Posterior vena cava (tissue), 2 donors: ENCODE results near the gene CREB5. TPM values are rescaled to one million over a fixed set of nuclear protein-coding genes. Genes with fewer than 3 reads are reported as not detected.
A peak's percentile ranks its signal among the peaks of the same experiment; 100 is the strongest.

Experiments used
- DNase-seq: peaks from one replicate; pipeline ENCODE4 v3.0.0-alpha.2; 2020; ENCODE audit warnings: low spot score
- intact Hi-C, 2 donors: fragments of 100-400 bp; cut with DNase I; formaldehyde crosslinking; loops; one replicate each; pipeline versions ENCODE4 v1.14.1 to v1.14.2; 2022 to 2023
- total RNA-seq, 2 donors: library from RNA; stranded (reverse); fragmentation: NEBNext Ultra II Directional; extraction: Animal tissue kit (Norgen Biotek cat#: 25700); gene quantifications; one replicate each; pipeline ENCODE4 v1.2.1, GENCODE V29; 2021
- donor health status: DM: yes; HTN: yes; CAD: no.
- donor health status: DM: yes; HTN: yes; CAD: no.

CREB5 gene
- total RNA-seq, 2 donors from 2014 or later = 21.5 to 21.9 TPM

DNA sequence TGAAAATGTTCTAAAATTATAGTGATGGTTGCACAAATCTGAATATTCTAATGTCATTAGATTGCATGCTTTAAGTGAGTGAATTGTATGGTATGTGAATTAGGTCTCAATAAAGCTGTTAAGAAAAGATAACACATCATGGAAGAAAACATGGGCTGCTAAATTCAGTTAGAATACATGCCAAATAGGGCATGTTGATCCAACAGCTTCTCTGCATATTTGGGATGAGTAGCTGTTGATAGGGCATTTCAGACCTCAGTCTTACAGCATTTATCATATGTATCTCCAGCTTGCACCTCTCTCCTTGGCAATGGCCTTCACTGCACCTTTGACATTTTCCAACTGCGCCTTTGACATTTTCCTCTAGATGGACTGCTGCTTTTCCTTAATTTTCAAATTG is 13.2 kb downstream of the CREB5 start:
- DNase-seq = no peak
- intact Hi-C loops = no loop called here

DNA sequence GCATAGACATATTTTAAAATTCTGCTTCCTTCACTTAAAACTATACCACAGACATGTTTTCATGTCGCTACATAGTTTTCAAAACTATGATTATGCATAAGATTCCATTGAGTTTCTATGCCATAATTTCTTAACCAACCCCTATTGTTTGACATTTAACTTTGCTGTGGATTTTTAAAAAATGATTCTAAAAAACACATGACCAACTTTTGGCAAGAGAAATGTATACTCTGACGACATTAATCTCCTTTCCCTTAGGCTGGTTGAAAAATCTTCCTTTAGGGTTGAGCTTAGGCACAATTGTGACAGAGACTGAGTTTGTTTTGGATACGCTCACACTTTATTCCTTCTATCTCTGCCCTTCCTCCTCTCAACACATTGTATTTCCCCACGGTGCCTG is 14.9 kb downstream of the CREB5 start:
- DNase-seq = no peak
- intact Hi-C loops = no loop called here

DNA sequence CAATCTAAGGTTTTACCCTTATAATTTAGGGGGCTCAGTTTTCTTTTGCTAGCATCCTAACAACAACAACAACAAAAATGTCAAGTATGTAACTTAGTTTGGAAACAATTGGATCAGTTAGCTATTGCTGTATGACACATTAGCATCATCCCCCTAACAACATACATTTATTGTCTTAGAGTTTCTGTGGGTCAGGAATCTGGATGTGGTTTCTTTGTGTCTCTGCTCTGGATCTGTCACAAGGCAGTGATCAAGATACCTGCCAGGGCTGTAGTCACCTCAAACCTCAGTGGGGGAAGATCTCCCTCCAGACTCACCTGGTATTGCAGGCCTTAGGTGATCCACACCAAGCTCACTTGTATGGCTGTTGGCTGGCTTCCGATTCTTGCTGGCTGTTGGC is 18.3 kb downstream of the CREB5 start:
- intact Hi-C loops = no loop called here
- no peak for DNase-seq

DNA sequence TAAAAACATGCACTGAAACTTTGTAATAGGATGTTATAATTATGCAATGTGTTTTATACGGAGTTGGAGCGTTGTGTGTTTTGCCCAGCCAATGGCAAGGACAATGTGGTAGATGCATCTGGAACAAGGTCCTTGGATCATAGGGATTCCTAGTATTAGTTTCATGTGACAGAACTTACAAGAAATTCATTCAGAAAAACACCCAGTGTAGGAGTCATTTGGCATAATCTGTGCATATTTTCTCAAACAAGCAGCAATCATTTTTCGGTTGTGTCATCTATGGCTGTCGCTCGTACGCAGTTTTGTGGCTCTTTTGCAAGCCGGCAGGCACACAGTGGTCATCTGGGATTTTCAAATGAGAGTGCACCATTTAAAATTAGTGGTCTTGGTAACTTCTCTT is 19.8 kb downstream of the CREB5 start:
- intact Hi-C loops = no loop called here
- DNase-seq = peak; percentile 85

DNA sequence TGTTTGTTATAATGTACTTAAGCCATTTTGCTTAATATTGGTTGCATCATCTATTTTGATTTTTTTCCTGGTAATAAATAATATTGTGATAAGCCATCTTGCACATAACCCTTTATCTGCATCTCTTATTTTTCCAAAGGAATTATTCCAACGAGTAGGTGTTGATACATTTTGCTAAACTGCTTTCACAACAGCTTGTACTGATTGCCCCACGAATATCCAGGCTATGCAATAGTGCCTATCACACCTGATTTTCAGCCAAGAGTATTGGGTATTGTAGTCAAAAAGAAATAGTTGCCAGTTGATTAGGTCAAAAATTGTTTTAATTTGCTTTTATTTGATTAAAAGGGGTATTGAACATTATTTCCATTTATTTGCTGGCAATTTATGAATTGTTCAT is 20.7 kb downstream of the CREB5 start:
- DNase-seq = no peak
- intact Hi-C loops = no loop called here

DNA sequence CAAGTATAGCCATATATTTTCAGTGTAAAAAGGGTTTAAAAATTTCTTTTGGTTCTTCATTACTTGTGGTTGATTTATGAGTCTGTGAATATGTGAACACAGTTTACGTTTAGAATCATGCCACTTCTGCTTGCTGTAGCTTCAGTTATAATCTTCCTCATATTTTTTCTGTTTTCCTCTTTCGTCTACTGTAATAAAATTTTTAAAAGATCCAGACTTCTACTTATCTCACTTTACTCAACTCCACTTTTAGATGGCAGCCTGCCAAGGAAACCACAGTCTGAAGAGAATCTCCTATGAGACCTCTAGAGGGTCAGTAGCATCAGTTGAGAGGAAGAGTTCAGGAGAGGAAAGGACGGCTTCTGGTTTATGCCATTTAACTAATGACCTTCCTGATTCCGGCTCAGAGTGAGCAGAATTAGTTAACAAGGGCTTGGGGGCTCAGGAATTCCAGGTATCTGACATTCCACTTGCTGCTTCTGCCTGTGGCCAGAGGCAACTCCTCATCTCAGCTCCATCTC is 21.4 kb downstream of the CREB5 start:
- intact Hi-C loops = no loop called here
- no peak for DNase-seq

DNA sequence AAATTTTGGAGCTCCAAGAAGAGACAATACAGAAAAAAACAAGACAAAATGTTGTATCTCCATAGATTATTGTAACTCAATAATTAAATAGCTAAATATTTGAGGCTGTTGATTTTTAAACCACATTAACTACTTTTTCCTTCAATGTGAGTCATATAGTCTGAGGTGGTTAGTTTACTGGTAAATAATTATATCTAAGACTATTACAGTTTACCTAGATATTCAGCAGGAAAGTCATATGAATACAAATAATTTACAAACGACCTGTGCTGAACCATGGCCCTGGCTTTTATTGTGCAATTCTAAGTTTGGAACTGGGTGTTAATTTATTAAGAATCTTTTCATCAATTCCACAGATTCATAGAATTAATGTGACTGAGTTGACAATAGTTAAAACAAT is 22.2 kb downstream of the CREB5 start:
- intact Hi-C loops = no loop called here

DNA sequence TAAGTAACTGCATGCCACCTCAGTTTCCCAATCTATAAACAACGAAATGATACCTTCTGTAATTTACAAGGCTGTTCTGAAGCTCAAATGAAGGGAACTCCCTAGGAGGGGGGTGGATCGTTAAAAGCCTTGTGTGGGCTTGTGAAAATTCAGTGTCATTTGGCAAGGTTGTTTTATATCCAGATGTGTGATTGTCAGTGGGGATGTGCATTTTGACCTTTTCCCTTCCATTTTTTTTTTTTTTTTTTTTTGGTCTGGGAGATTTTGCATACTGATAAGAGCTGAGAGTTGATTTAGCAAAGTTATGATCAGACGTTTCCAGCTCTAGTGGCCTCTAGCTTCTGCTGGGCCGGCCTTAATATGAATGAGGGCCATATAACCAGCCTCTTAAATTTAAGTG is 22.8 kb downstream of the CREB5 start:
- intact Hi-C loops = no loop called here
- DNase-seq = no peak

More for the DNA sequence above, 22.2 kb downstream of the CREB5 start:
- DNase-seq = no peak

DNA sequence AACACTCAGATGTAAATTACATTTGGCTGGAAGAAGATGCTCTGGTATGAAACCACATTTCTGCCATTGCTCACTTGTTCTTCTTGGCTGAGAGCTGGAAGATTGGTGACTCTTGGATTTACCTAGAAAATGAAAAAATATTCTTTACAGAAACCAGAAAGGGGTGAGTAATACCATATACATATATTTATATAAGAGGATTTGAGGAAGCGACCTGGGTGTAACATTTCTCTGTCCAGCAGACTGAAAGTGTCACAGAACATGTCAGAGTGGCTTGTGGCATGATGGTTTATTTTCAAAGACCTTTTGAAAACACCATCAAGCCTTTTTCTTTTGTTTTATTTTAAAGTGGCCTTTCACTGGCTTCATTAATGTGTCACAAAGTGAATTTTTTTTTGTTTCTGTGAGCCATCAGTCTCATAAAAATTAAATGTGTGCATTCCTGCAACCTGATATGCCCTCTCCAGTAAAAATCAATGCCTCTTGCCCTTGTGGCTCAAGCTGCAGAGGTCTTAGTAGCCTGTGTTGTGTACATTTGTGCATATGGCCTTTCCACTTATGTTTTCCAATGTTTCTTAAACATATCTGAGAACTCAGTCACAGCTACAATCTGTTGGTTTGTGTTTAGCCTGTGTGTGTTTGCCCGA is 23.5 kb downstream of the CREB5 start:
- intact Hi-C loops = no loop called here
- DNase-seq = no peak

DNA sequence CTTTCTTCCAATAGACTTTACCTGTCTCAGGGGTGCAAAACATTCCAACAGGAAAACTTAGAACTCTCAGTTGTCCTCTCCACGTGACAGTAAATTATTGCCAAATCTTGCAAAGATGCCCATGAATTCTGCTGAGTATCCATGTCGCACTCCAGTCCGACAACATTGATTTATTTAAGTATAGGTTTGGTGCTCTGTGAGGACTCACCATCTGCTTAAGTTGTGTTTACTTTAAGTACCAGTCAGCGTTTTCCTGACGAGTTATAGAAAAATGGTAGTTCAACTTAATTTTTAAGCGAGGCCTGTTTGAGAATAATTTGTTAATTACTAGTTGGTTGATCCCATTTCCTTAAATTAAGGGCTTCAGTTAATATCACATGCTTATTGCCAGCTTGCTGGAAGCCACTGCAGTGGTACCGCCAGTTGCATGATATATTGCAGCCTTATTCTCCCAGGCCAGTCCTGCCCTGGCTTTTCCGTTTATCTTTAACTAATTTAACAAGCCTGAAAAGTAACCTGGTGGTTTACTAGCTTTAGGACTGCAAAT is 27.8 kb downstream of the CREB5 start:
- intact Hi-C loops = no loop called here

DNA sequence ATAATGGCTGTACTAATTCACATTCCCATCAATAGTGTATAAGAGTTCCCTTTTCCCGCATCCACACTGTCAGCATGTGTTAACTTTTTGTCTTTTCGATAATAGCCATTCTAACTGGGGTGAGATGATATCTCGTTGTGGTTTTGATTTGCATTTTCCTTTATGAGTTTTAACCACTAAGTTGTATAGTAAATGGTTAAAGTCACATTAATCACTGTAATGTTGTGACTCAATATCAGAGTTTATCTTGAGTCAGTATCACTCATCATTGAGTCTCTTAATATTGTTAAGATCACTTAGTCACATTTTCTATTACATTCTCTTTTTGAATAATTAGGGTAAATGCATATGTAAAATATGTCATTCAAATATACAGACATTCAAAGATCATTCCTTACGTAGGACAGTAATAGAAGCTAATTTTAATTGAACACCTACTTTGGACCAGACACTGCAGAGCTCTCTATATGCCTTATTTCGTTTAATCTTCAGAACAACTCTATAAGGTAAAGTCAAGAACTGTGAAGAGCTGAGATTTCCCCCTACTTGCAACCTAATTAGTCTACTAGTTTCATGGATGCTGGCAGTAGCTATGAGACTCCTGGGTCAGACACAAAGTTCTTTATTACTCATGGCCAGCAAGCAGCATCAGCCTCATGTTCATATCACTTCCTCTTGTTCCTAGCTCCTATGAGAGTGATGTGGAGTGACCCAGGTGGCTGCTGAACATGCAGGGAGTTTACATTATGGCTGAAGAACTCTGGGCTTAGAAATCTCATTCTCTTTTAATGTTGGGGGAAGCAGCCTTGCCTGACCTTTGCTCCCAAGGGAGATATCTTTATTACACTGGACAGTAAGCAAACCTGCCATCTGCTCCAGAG is 30.5 kb downstream of the CREB5 start:
- DNase-seq = no peak
- intact Hi-C loops = no loop called here

More for the DNA sequence above, 27.8 kb downstream of the CREB5 start:
- DNase-seq = no peak

DNA sequence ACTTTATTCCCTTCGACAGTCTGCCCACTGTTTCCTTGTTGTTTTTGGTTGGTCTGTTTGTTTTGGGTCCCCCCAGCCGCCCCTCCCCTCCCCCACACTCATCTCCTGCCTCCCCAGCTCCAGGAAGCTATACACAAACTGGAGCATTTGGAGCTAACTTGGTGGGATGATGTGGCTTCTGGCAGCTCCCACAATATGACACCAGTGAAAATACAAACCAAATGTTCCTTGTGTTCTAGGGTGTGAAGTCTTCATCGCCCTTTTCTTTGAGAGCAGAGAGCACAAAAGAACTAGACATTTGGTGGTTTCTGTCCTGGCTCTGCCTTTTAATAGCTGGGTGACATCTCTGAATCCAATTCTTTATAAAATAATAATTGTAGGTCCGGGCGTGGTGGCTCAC is 33.8 kb downstream of the CREB5 start:
- no peak for DNase-seq

DNA sequence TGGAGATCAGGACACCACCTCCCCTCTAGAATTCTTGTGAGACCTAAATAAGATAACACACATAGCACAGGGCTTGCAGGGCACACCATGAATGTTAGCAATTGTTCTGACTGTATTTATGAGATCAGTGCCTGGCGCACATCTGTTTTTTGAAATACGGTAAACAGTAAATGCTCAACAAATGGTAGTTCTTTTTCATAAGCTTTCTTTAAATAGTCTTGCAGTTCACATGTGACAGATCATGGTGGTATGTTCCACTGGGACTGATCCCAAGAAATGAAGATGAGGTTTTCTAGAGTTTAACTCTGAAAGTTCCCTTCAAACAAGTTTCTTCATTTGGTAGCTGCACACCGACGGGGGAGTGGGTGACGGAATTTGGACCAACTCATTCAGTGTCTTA is 34.8 kb downstream of the CREB5 start:
- DNase-seq = no peak
- intact Hi-C loops = loop anchor here in 1 of 2 donors (1.0 kb wide), 1 partner anchor 10 kb away; no protein-coding TSS in a partner anchor

More for the DNA sequence above, 33.8 kb downstream of the CREB5 start:
- intact Hi-C loops = no loop called here

DNA sequence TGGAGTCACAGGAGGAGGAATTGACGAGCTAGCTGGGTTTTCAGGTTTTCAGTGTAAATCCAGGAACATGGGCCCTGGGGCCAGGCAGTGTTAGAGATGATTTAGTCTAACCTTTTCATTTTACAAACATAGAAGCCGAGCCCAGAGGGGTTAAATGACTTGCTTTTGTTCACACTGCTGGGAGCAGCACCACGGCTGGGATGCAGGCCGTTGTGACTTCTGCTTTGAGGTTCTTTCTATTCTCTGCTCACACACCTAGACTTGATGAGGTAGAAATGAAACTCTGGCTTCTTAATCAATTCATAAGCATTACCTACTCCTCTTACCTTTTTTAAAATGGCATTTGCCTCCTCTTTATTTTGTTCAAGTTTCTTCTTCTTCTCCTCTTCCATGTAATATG is 36.4 kb downstream of the CREB5 start:
- intact Hi-C loops = no loop called here
- DNase-seq = no peak

DNA sequence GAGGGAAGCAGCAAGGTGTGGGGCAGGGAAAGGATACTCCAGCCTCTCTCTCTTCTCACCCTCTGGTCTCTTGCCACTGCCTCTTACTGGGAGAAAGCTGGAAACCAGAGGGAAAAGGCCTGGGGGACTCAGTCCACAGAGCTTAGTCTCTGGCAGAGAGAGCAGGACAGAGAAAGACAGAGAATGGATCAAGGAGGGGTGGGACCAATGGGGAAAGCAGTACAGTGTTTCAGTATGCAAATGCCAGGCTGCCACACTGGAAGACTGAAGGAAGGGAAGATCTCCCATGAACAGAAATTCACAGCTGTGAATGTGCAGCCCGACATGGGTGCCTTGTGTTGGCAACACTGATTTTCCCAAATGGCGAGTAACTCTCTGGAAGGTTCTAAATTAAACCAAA is 40.4 kb downstream of the CREB5 start:
- DNase-seq = no peak
- intact Hi-C loops = no loop called here

DNA sequence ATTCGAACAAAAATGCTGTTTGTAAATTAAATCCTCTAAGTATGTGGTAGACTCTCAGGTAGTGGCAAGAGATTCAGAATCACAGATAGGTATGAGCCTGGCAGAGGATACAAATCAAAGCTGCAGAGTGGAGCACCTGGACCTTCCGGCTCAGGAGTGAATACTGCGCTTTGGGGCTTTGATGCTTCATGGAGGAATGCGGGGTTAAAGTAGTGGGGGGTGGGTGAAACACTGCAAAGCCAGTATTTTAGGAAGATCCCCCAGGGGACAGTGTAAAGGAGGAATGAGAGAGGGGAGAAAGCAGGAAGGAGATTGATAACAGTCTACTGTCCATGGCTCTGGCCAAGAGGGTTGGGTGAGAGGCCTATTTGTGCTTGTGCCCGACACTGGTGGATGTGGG is 43.2 kb downstream of the CREB5 start:
- DNase-seq = no peak

DNA sequence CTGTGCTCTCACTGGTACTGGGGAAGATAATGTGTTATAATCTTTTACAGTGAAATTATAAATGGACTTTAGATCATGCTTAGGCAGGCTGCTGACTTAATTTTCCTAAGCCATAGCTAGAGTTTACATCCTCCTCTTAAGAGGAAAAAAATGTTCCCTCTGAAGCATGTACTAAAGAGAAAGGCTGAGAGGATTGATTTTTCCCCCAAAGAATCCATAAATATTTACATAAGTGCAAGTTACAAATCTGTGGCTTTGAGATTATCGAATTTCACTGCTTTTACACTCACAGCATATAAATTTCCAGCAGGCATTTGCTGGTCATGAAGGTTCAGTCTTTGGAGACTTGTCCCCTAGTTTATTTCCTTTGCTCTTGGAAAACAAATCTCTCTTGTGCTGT is 43.7 kb downstream of the CREB5 start:
- DNase-seq = no peak
- intact Hi-C loops = no loop called here

More for the DNA sequence above, 43.2 kb downstream of the CREB5 start:
- intact Hi-C loops = no loop called here

DNA sequence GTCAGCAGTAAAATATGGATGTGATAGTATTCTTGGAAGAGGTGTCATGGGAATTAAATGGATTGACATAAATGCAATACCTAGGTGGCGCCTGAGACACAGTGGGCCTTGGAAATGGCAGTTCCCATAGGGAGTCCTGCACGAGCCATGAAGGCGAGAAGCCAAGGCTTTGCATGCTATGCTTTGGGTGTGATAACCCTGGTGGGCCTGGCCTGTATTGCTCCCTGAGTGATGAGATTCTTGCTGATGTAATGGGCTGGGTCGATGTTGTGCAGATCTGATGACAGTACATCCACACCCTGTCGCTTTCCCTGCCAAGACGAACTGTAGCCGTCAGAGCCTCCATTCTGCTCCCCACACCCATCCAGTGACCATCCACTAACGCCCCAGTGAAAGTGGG is 46.4 kb downstream of the CREB5 start:
- intact Hi-C loops = no loop called here
- DNase-seq = no peak

DNA sequence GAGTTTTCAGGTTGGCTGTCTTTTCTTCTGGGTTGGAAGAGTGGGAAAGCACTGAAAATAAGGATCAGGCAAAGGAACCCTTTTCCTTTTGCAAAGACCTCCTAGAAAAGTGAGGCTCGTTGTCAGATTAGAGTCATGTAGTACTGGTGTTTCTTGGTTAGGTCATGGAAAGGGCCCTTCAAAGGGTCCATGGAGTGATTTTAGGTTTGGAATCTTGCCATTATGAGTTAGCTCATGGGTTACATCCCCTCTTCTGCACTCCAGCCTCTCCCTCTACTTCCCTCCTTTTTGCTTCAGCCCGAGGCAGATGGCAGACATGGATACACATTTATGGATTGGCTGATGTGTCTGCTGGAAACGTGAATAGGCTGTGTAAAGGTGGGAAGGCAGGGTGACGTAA is 47.0 kb downstream of the CREB5 start:
- intact Hi-C loops = no loop called here

DNA sequence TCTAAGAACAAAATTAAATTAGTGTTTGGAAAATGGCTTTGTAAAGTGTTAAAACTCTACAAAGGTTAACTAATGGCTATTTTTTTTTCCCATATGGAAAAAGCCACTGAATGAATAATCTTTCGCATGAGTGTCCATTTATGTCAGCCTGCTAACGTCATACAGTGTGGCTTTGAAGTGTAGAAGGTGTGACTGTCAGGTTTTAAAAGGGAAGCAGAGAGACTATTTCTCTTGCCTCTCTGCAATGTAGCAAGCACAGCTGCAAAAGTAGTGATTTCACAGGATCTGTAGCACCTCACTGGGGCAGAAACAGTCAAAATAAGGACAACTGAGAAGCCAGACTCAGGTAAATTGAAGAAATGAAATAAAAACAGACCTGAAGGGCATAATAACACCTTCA is 53.4 kb downstream of the CREB5 start:
- DNase-seq = no peak
- intact Hi-C loops = no loop called here

More for the DNA sequence above, 47.0 kb downstream of the CREB5 start:
- DNase-seq = no peak
